Trophoblast cell (in vitro differentiated cells and primary cell): ENCODE measurements around the gene LCTL.

Experiments used
- DNase-seq, 2 donors: peaks; one replicate each; pipeline ENCODE4 v3.0.0-alpha.2; 2016
- H2AFZ ChIP-seq: 2 replicates; pipeline ENCODE4 v1.6.1; 2013; ENCODE audit warnings: low read length, moderate library complexity, mild to moderate bottlenecking; ENCODE audit not compliant: insufficient read depth, poor library complexity
- H2AK5ac ChIP-seq: 2 replicates; pipeline ENCODE4 v1.6.1; 2013; ENCODE audit warnings: mild to moderate bottlenecking, low read length
- H2BK120ac ChIP-seq: 2 replicates; pipeline ENCODE4 v1.6.1; 2013; ENCODE audit warnings: low read length, mild to moderate bottlenecking, moderate library complexity; ENCODE audit not compliant: insufficient read depth, poor library complexity
- H2BK12ac ChIP-seq: 2 replicates; pipeline ENCODE4 v1.6.1; 2013; ENCODE audit warnings: mild to moderate bottlenecking, low read length, moderate library complexity
- H2BK5ac ChIP-seq: 2 replicates; pipeline ENCODE4 v1.6.1; 2013; ENCODE audit warnings: low read length, low read depth, moderate library complexity, mild to moderate bottlenecking; ENCODE audit not compliant: poor library complexity
- H3K14ac ChIP-seq: 2 replicates; pipeline ENCODE4 v1.6.1; 2013; ENCODE audit warnings: mild to moderate bottlenecking, low read length
- H3K18ac ChIP-seq: 2 replicates; pipeline ENCODE4 v1.6.1; 2013; ENCODE audit warnings: mild to moderate bottlenecking, low read length
- H3K23ac ChIP-seq: 2 replicates; pipeline ENCODE4 v1.6.1; 2013; ENCODE audit warnings: low read length
- H3K27ac ChIP-seq: 2 replicates; pipeline ENCODE4 v1.5.1; 2013; ENCODE audit warnings: low read depth, mild to moderate bottlenecking, inconsistent platforms, low read length, moderate library complexity
- H3K27me3 ChIP-seq: 2 replicates; pipeline ENCODE4 v1.6.1; 2013; ENCODE audit warnings: inconsistent platforms, mild to moderate bottlenecking, low read length, moderate library complexity; ENCODE audit not compliant: insufficient read depth
- H3K36me3 ChIP-seq, 2 experiments: 1 replicate in 1 of 2; 2 replicates in 1 of 2; pipeline ENCODE4 v1.6.1; 2013; ENCODE audit warnings: low read length in 2 of 2, mild to moderate bottlenecking in 2 of 2, moderate library complexity in 1 of 2; ENCODE audit not compliant: insufficient read depth in 2 of 2, control insufficient read depth in 1 of 2
- H3K4ac ChIP-seq: 2 replicates; pipeline ENCODE4 v1.6.1; 2013; ENCODE audit warnings: low read depth, mild to moderate bottlenecking, low read length, moderate library complexity
- H3K4me1 ChIP-seq, 2 experiments: 1 replicate in 1 of 2; 2 replicates in 1 of 2; pipeline ENCODE4 v1.6.1; 2013; ENCODE audit warnings: low read length in 2 of 2, mild to moderate bottlenecking in 2 of 2, moderate library complexity in 1 of 2; ENCODE audit not compliant: insufficient read depth in 2 of 2, control insufficient read depth in 1 of 2
- H3K4me2 ChIP-seq: 2 replicates; pipeline ENCODE4 v1.6.1; 2013; ENCODE audit warnings: inconsistent platforms, mild to moderate bottlenecking, low read length, moderate library complexity
- H3K4me3 ChIP-seq: 2 replicates; pipeline ENCODE4 v1.5.1; 2013; ENCODE audit warnings: mild to moderate bottlenecking, low read depth, low read length, inconsistent platforms
- H3K79me1 ChIP-seq: one replicate; pipeline ENCODE4 v1.6.1; 2013; ENCODE audit warnings: low read length
- H3K79me2 ChIP-seq: 2 replicates; pipeline ENCODE4 v1.6.1; 2013; ENCODE audit warnings: low read length, mild to moderate bottlenecking; ENCODE audit not compliant: control insufficient read depth, insufficient read depth, poor library complexity
- H3K9ac ChIP-seq: 2 replicates; pipeline ENCODE4 v1.6.1; 2013; ENCODE audit warnings: mild to moderate bottlenecking, low read length
- H3K9me3 ChIP-seq: 2 replicates; pipeline ENCODE4 v1.6.1; 2013; ENCODE audit warnings: low read depth, mild to moderate bottlenecking, control low read depth, inconsistent platforms, low read length; ENCODE audit not compliant: insufficient read depth
- H4K12ac ChIP-seq: 2 replicates; pipeline ENCODE4 v1.6.1; 2013; ENCODE audit warnings: low read depth, mild to moderate bottlenecking, low read length, moderate library complexity
- H4K8ac ChIP-seq: 2 replicates; pipeline ENCODE4 v1.6.1; 2013; ENCODE audit warnings: low read depth, mild to moderate bottlenecking, low read length, moderate library complexity
- H4K91ac ChIP-seq: one replicate; pipeline ENCODE4 v1.6.1; 2013; ENCODE audit warnings: low read depth, mild to moderate bottlenecking, low read length, moderate library complexity
- WGBS: extraction: QIAGEN DNeasy Blood & Tissue Kit; methylation state at CpG from one replicate; pipeline ENCODE4 v1.1.7; 2013; ENCODE audit warnings: missing lambda C conversion rate; ENCODE audit not compliant: insufficient read length, insufficient coverage; ENCODE audit errors: extremely low coverage; 5-methylcytosine and 5-hydroxymethylcytosine counted together

Gene LCTL

GRCh38 chr15:66611257-66612053 lies 45.7 kb upstream of the LCTL start:
- Histone ChIP-seq H3K4me2 (no peak overlapping the region), H4K91ac (peak overlapping the region; percentile 20), H3K79me2 (no peaks in the 10 kb centered on the region), H2BK12ac (peak overlapping the region; percentile 5), H2BK120ac (no peak overlapping the region), H3K18ac (no peak overlapping the region), H4K12ac (no peak overlapping the region), H3K4me1 (no peaks in the 10 kb centered on the region), H4K8ac (no peak overlapping the region), H2AFZ (no peak overlapping the region), H3K27ac (no peak overlapping the region), H3K9me3 (no peaks in the 10 kb centered on the region), H3K4ac (no peak overlapping the region), H2AK5ac (no peak overlapping the region), H2BK5ac (no peak overlapping the region), H3K27me3 (no peaks in the 10 kb centered on the region), H3K9ac (no peak overlapping the region), H3K23ac (no peak overlapping the region), H3K36me3 (no peaks in the 10 kb centered on the region), H3K79me1 (peaks cover 2% of the 10 kb centered on the region), H3K14ac (no peak overlapping the region), H3K4me3 (no peak overlapping the region)
- no peak for DNase-seq
- no CpG with 5 or more reads among the region's 13 CpGs for WGBS

- WGBS: no CpG with 5 or more reads among the region's 5 CpGs
- H3K9me3 ChIP-seq: no peaks in the 10 kb centered on the region
- H3K27ac ChIP-seq: no peak overlapping the region
- H3K4ac ChIP-seq: no peak overlapping the region
- no peaks in the 10 kb centered on the region for H3K4me1 ChIP-seq
- no peak overlapping the region for H4K8ac ChIP-seq
- peaks cover 2% of the 10 kb centered on the region for H3K79me1 ChIP-seq
- H3K9ac ChIP-seq: no peak overlapping the region
- no peak overlapping the region for H3K23ac ChIP-seq
- no peak for DNase-seq
- no peak overlapping the region for H2BK5ac ChIP-seq
- no peak overlapping the region for H3K4me2 ChIP-seq
- no peak overlapping the region for H2AFZ ChIP-seq
- no peak overlapping the region for H3K14ac ChIP-seq
- H2BK12ac ChIP-seq: no peak overlapping the region
- H4K91ac ChIP-seq: no peak overlapping the region
- H3K36me3 ChIP-seq: no peaks in the 10 kb centered on the region
- no peak overlapping the region for H2AK5ac ChIP-seq
- no peak overlapping the region for H4K12ac ChIP-seq
- H2BK120ac ChIP-seq: no peak overlapping the region
- H3K18ac ChIP-seq: no peak overlapping the region
- H3K27me3 ChIP-seq: no peaks in the 10 kb centered on the region
- no peaks in the 10 kb centered on the region for H3K79me2 ChIP-seq
- no peak overlapping the region for H3K4me3 ChIP-seq
Measured at GRCh38 chr15:66609876-66610275, 44.1 kb upstream of the LCTL start.

GRCh38 chr15:66608881-66609280 lies 43.1 kb upstream of the LCTL start:
- H3K4me1 ChIP-seq: no peaks in the 10 kb centered on the region
- no peaks in the 10 kb centered on the region for H3K27me3 ChIP-seq
- no peaks in the 10 kb centered on the region for H3K36me3 ChIP-seq
- H2AFZ ChIP-seq: no peak overlapping the region
- H2AK5ac ChIP-seq: no peak overlapping the region
- no peak overlapping the region for H3K18ac ChIP-seq
- no peak overlapping the region for H4K12ac ChIP-seq
- H3K14ac ChIP-seq: no peak overlapping the region
- H3K79me1 ChIP-seq: peaks cover 2% of the 10 kb centered on the region
- H3K4ac ChIP-seq: no peak overlapping the region
- H3K9ac ChIP-seq: no peak overlapping the region
- no peaks in the 10 kb centered on the region for H3K79me2 ChIP-seq
- H3K9me3 ChIP-seq: no peaks in the 10 kb centered on the region
- no peak overlapping the region for H3K4me3 ChIP-seq
- no peak overlapping the region for H3K27ac ChIP-seq
- no peak overlapping the region for H2BK12ac ChIP-seq
- DNase-seq: no peak
- WGBS: no CpG with 5 or more reads among the region's 2 CpGs
- no peak overlapping the region for H2BK5ac ChIP-seq
- no peak overlapping the region for H4K8ac ChIP-seq
- no peak overlapping the region for H4K91ac ChIP-seq
- no peak overlapping the region for H2BK120ac ChIP-seq
- H3K23ac ChIP-seq: no peak overlapping the region
- no peak overlapping the region for H3K4me2 ChIP-seq

GRCh38 chr15:66608159-66608558 lies 42.4 kb upstream of the LCTL start:
- Histone ChIP-seq H3K27me3 (no peaks in the 10 kb centered on the region), H4K91ac (no peak overlapping the region), H2BK5ac (no peak overlapping the region), H4K8ac (no peak overlapping the region), H3K4me2 (no peak overlapping the region), H3K4me1 (no peaks in the 10 kb centered on the region), H3K4ac (no peak overlapping the region), H2BK120ac (no peak overlapping the region), H3K79me2 (no peaks in the 10 kb centered on the region), H2BK12ac (no peak overlapping the region), H2AK5ac (no peak overlapping the region), H3K18ac (no peak overlapping the region), H3K23ac (no peak overlapping the region), H3K9me3 (no peaks in the 10 kb centered on the region), H3K36me3 (no peaks in the 10 kb centered on the region), H2AFZ (no peak overlapping the region), H4K12ac (no peak overlapping the region), H3K4me3 (no peak overlapping the region), H3K9ac (no peak overlapping the region), H3K27ac (no peak overlapping the region), H3K14ac (no peak overlapping the region), H3K79me1 (peaks cover 2% of the 10 kb centered on the region)
- no peak for DNase-seq
- no CpG with 5 or more reads among the region's 3 CpGs for WGBS
